IPS DF 4.7 (cell line): ENCODE measurements around the gene PCDHB6.
"Not testable (repeated sequence)": the region's sequence is repeated elsewhere in the genome, so short reads cannot be mapped to it uniquely, and the experiment has no call there.

Source experiments
- DNase-seq: peaks from one replicate; pipeline ENCODE4 v3.0.0-alpha.2; 2013; ENCODE audit warnings: low spot score; ENCODE audit errors: extremely low read depth

Gene PCDHB6

GRCh38 chr5:141157901-141158300, 8.0 kb downstream of the PCDHB6 start:
- DNase-seq: not testable (repeated sequence)

- DNase-seq: no peak
Observed at GRCh38 chr5:141172381-141173204, 22.7 kb downstream of the PCDHB6 start, which contains the start of gene PCDHB7. TSS of gene PCDHB7 (plus strand) at chr5:141172644. CDS start at chr5:141172836, 192 bp downstream.

DNA sequence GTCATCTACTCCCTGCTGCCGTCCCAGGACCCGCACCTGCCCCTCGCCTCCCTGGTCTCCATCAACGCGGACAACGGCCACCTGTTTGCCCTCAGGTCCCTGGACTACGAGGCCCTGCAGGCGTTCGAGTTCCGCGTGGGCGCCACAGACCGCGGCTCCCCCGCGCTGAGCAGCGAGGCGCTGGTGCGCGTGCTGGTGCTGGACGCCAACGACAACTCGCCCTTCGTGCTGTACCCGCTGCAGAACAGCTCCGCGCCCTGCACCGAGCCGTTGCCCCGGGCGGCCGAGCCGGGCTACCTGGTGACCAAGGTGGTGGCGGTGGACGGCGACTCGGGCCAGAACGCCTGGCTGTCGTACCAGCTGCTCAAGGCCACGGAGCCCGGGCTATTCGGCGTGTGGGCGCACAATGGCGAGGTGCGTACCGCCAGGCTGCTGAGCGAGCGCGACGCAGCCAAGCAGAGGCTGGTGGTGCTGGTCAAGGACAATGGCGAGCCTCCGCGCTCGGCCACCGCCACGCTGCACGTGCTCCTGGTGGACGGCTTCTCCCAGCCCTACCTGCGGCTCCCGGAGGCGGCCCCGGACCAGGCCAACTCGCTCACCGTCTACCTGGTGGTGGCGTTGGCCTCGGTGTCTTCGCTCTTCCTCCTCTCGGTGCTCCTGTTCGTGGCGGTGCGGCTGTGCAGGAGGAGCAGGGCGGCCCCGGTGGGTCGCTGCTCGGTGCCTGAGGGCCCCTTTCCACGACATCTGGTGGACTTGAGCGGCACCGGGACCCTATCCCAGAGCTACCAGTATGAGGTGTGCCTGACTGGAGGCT, 24.6 kb downstream of the PCDHB6 start:
- DNase-seq: not testable (repeated sequence)

DNA sequence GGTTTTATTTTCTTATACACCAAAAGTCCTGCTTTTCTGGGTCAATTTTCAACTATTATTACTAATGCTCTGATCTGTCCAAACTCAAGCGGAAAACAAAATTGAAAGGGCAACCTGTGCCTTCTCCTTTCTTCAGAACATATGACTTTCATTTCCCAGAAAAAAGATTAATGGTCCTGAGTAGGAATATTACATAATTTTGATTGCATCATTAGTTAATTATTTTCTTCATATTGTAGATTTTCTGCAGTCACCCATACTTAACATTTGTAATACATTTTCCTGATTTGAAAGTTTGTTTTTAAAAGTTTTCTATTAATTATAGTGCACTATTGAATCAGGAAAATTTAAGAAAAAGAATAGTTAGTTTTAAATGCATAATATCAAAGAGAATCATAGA, 26.1 kb downstream of the PCDHB6 start:
- no peak for DNase-seq

- DNase-seq: not testable (repeated sequence)
Observed at GRCh38 chr5:141177577-141178191, 27.8 kb downstream of the PCDHB6 start, which contains the start of gene PCDHB8. TSS of gene PCDHB8 (plus strand) at chr5:141177790. CDS start at chr5:141178035, 245 bp downstream.

DNA sequence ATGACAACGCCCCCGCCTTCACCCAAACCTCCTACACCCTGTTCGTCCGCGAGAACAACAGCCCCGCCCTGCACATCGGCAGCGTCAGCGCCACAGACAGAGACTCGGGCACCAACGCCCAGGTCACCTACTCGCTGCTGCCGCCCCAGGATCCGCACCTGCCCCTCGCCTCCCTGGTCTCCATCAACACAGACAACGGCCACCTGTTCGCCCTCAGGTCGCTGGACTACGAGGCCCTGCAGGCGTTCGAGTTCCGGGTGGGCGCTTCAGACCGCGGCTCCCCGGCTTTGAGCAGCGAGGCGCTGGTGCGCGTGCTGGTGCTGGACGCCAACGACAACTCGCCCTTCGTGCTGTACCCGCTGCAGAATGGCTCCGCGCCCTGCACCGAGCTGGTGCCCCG, 29.5 kb downstream of the PCDHB6 start:
- not testable (repeated sequence) for DNase-seq

DNA sequence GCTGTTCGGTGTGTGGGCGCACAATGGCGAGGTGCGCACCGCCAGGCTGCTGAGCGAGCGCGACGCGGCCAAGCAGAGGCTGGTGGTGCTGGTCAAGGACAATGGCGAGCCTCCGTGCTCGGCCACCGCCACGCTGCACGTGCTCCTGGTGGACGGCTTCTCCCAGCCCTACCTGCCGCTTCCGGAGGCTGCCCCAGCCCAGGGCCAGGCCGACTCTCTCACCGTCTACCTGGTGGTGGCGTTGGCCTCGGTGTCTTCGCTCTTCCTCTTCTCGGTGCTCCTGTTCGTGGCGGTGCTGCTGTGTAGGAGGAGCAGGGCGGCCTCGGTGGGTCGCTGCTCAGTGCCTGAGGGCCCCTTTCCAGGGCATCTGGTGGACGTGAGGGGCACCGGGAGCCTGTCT, 30.0 kb downstream of the PCDHB6 start:
- not testable (repeated sequence) for DNase-seq

GRCh38 chr5:141180313-141180712, 30.5 kb downstream of the PCDHB6 start:
- DNase-seq: no peak

DNA sequence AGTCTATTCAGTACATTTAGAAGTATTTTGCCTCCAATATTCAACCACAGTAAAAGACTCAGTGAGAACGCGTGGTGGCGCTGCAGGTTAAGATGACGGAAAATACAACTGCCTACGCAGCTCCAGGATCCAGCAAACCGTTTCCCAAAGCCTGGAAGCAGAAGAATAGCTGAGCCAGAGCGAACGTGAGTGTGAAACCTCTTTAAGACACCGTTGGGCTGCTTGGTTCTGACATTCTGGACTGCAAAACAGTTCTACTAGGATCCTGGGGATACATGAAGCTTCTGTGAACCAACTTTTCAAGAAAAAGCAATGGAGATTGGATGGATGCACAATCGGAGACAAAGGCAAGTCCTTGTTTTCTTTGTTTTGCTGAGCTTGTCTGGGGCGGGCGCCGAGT, 32.4 kb downstream of the PCDHB6 start, which contains the start of gene PCDHB16:
Gene PCDHB16, plus strand, starts transcription at position 140 of the 400 bp plus-strand sequence. Its CDS starts 173 bp downstream, at position 313.
- DNase-seq: peak; percentile 58

- not testable (repeated sequence) for DNase-seq
Observed at GRCh38 chr5:141184117-141184855, 34.4 kb downstream of the PCDHB6 start.

- DNase-seq: no peak
Observed at GRCh38 chr5:141186897-141187512, 37.1 kb downstream of the PCDHB6 start, which contains the start of gene PCDHB9. TSS of gene PCDHB9 (plus strand) at chr5:141187161. CDS start at chr5:141187319, 158 bp downstream.

DNA sequence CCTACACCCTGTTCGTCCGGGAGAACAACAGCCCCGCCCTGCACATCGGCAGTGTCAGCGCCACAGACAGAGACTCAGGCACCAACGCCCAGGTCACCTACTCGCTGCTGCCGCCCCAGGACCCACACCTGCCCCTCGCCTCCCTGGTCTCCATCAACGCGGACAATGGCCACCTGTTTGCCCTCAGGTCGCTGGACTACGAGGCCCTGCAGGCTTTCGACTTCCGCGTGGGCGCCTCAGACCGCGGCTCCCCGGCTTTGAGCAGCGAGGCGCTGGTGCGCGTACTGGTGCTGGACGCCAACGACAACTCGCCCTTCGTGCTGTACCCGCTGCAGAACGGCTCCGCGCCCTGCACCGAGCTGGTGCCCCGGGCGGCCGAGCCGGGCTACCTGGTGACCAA, 38.8 kb downstream of the PCDHB6 start:
- not testable (repeated sequence) for DNase-seq

DNA sequence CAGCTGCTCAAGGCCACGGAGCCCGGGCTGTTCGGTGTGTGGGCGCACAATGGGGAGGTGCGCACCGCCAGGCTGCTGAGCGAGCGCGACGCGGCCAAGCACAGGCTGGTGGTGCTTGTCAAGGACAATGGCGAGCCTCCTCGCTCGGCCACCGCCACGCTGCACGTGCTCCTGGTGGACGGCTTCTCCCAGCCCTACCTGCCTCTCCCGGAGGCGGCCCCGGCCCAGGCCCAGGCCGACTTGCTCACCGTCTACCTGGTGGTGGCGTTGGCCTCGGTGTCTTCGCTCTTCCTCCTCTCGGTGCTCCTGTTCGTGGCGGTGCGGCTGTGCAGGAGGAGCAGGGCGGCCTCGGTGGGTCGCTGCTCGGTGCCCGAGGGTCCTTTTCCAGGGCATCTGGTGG, 39.3 kb downstream of the PCDHB6 start:
- not testable (repeated sequence) for DNase-seq

GRCh38 chr5:141192110-141192725, 42.4 kb downstream of the PCDHB6 start, which contains the start of gene PCDHB10:
TSS of gene PCDHB10 (plus strand) at chr5:141192353. CDS start at chr5:141192553, 200 bp downstream.
- no peak for DNase-seq

- DNase-seq: not testable (repeated sequence)
Observed at GRCh38 chr5:141194332-141194731, 44.5 kb downstream of the PCDHB6 start.

DNA sequence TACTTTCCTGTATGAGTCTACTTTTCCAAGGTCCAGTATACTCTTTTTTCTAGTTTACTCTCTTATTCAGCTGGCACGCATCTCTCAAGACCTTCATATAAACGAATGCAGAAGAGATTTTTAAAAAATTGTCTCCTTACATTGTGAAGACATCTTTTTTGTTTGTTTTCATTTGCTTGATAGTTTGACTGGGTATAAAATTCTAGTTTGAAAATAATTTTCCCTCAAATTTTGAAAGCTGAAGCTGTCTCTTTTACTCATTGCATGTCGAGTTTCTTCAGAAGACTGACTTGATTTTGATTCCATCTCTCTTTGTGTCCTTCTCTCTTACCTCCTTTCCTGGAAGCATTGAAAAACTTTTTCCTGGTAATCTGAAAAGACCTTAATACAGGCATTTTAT, 46.5 kb downstream of the PCDHB6 start:
- DNase-seq: no peak

DNA sequence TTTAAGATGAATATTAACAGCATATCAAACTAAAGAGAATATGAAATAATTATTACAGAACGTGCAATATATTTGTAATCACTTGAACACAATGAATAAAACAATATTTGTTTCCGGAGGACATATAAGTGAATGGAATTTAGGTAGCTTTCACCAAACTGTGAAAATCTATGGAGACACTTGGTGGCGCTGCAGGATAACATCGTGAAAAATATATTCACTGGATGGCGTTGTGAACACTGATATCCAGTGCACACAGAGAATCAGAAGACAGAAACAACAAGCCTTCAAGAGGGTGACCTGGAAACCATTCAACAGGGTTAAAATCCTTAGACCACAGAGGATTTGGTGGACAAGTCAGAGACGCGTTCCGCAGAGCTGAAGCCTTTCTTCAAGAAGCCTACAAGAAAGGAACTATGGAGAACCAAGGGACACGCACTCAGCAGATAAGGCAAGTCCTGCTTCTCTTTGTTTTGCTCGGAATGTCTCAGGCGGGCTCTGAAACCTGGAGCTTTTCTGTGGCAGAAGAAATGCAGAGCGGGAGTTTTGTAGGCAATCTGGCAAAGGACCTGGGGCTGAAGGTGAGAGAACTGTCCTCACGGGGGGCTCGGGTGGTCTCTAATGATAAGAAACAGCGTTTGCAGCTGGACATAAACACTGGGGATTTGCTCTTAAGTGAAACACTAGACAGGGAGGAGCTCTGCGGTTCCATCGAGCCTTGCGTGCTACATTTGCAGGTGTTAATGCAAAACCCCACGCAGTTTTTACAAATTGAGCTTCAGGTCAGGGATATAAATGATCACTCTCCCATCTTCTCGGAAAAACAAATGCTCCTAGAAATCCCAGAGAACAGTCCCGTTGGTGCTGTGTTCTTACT, 49.7 kb downstream of the PCDHB6 start, which contains the start of gene PCDHB11:
Gene PCDHB11, plus strand, starts transcription at position 269 of the 877 bp plus-strand sequence. Its CDS starts 148 bp downstream, at position 417.
- DNase-seq: no peak

GRCh38 chr5:141201126-141201525, 51.3 kb downstream of the PCDHB6 start:
- not testable (repeated sequence) for DNase-seq
